GM19324 (cell line): ENCODE results near the gene C16orf89.

Experiments used
- ATAC-seq: cut with Tn5 transposase; IDR thresholded peaks from one replicate; pipeline ENCODE4 v1.9.1; 2021; ENCODE audit warnings: mild to moderate bottlenecking, moderate library complexity; ENCODE audit not compliant: unreplicated experiment, low FRiP score

The C16orf89 gene

GRCh38 chr16:5010576-5011329 lies 55.0 kb downstream of the C16orf89 start:
- no peak for ATAC-seq

DNA sequence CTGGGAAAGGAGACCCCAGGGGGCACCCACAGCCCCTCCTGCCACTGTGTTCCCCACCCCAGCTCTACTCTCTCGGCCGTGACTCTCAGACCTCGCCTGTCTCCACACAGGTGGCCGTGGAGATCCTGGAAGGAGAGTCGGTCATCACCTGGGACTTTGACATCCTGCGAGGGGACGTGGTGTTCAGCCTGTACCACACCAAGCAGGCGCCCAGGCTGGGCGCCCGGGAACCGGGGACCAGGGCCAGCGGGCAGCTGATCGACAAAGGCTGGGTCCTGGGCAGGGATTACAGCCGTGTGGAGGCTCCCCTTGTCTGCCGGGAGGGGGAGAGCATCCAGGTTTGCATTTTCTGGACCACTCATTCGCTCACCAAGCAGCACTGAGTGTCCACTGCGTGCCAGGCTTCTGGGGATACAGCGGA lies 57.4 kb downstream of the C16orf89 start:
- no peak for ATAC-seq

DNA sequence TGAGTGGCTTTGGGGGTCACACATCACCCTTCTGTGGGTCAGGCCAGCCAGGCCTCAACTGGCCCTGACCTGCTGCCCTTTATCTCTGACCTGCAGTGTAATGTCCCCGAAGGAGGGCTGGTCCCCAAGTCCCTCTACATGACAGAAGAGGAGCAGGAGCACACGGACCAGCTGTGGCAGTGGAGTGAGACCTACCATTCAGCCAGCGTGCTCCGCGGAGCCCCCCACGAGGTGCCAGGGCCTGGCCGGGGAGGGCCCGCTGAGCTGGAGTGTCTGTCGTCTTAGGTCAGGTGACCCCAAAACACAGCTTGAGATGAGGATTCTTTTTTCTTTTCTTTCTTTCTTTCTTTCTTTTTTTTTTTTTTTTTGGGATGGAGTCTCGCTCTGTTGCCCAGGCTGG lies 58.5 kb downstream of the C16orf89 start:
- no peak for ATAC-seq

- ATAC-seq: no peak
Measured at GRCh38 chr16:5006348-5007193, 59.2 kb downstream of the C16orf89 start.

DNA sequence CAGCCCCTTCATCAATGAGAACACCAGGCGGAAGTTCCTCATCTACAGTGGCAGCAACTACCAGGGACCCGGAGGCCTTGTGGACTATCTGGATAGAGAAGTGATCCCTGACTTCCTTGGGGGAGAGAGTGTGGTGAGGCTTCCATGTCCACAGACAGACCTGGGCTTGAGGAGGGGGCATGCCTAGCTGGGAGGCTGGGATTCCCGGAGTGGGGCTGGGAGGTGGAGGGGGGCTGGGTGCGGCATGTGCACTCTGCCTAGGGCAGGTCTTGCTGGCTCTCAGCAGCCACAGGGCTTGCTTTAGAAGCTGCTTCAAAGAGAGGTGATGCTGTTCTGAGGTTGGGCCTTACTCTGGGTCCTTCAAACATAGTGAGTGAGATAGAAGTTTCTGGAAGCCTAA lies 59.8 kb downstream of the C16orf89 start:
- ATAC-seq: no peak

DNA sequence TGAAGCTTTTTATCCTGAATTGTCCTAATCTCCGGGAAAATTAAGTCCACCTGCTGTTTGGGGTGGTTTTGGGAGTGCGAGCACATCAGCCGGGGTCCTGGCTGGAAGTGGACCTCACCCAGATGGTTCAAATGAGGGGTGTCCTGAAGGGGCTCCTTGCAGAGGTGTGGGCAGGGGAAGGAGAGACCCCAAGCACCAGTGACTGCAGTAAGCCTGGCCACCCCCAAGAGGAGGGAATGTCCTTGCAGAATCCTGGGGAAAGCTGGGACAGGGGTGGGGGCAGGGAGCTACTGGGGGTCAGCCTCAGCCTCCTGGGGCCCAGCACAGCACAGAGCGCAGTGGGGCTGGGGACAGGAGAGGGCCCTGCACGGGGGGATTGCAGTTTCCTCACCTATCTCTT lies 61.4 kb downstream of the C16orf89 start:
- ATAC-seq: no peak

DNA sequence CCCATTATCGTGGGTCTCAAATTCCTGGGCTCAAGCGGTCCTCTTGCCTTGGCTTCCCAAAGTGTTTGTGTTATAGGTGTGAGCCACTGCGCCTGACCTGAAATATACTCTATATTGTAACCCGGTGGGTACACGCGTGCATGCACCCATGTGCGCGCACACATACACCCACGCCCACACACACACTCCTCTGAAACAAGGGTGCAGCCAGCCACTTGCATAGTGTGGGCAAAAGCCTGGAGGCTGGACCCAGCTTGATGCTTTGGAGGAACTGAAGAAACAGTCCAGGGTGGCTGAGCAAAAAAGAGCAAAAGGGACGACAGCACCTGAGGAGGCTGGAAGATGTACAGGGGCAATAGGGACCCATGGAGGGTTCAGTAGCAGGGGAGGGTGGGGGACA lies 61.9 kb downstream of the C16orf89 start:
- no peak for ATAC-seq

GRCh38 chr16:5003211-5003610 lies 62.5 kb downstream of the C16orf89 start:
- ATAC-seq: no peak

GRCh38 chr16:5002699-5003143 lies 63.0 kb downstream of the C16orf89 start:
- no peak for ATAC-seq

DNA sequence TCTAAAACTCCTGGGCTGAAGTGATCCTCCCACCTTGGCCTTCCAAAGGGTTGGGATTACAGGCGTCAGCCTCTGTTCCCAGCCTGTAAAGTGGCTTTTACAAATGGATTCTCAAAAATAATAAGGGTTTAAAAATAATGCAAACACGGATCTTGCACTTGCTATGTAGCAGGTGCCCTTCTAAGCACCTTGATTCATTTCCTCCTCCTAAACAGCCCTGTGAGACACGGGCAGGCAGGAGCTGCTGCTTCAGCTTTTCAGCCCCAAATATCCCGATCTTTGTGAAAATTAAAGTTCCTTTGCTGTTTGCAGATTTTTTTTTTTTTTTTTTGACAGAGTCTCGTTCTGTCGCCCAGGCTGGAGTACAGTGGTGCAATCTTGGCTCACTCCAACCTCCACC lies 63.8 kb downstream of the C16orf89 start:
- no peak for ATAC-seq

- ATAC-seq: no peak
Measured at GRCh38 chr16:5001571-5001970, 64.2 kb downstream of the C16orf89 start.

DNA sequence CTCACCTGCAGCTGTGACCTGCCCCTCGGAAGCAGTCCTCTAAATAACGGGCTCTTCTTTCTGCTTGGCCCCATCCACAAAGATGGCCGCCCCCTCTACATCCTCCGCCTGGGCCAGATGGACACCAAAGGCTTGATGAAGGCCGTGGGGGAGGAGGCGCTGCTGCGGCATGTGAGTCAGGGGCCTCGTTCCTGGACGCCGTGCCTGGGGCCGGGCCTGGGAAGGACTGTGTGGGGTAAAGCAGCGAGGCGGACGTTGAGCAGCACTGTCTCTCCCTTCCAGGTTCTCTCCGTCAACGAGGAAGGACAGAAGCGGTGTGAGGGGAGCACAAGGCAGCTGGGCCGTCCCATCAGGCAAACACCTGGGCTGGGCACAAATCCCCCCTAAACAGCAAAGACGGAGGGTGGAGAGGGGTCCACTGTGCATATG lies 65.2 kb downstream of the C16orf89 start:
- ATAC-seq: no peak

- ATAC-seq: no peak
Measured at GRCh38 chr16:4994719-4995434, 70.9 kb downstream of the C16orf89 start.
